Left renal pelvis (tissue), 4 donors: ENCODE results near the gene ADIPOR2. TPM values are rescaled to one million over a fixed set of nuclear protein-coding genes. Genes with fewer than 3 reads are reported as not detected.
"Not testable (repeated sequence)": the region's sequence is repeated elsewhere in the genome, so short reads cannot be mapped to it uniquely, and the experiment has no call there.

Source experiments
- DNase-seq, 4 donors: peaks; one replicate each; pipeline ENCODE4 v3.0.0-alpha.2; 2013; ENCODE audit warnings: low read depth in 4 of 4, low spot score in 3 of 4
- polyA plus RNA-seq, 4 donors: library from polyadenylated mRNA; unstranded; fragments of 120-200 nt; gene quantifications; one replicate each; pipeline ENCODE4 v1.2.1, GENCODE V29; 2013; ENCODE audit not compliant: insufficient read length in 4 of 4

The ADIPOR2 gene
- polyA plus RNA-seq, 4 donors = 41.2 to 50.7 (median 47.9) TPM

GRCh38 chr12:1809591-1810190, 118.8 kb downstream of the ADIPOR2 start:
- no peak for DNase-seq

GRCh38 chr12:1810201-1810930, 119.5 kb downstream of the ADIPOR2 start:
- no peak for DNase-seq

- DNase-seq = no peak
Measured at GRCh38 chr12:1810931-1811280, 120.0 kb downstream of the ADIPOR2 start.

GRCh38 chr12:1811281-1811947, 120.5 kb downstream of the ADIPOR2 start:
- no peak for DNase-seq

- no peak for DNase-seq
Measured at GRCh38 chr12:1811948-1812291, 121.0 kb downstream of the ADIPOR2 start.

- DNase-seq = no peak
Measured at GRCh38 chr12:1812650-1813302, 121.9 kb downstream of the ADIPOR2 start.

GRCh38 chr12:1814266-1814665, 123.4 kb downstream of the ADIPOR2 start:
- DNase-seq = no peak

GRCh38 chr12:1815108-1815507, 124.2 kb downstream of the ADIPOR2 start:
- DNase-seq = no peak

GRCh38 chr12:1815814-1816729, 125.2 kb downstream of the ADIPOR2 start:
- no peak for DNase-seq

GRCh38 chr12:1816730-1817348, 126.0 kb downstream of the ADIPOR2 start:
- no peak for DNase-seq

GRCh38 chr12:1817928-1818327, 127.1 kb downstream of the ADIPOR2 start:
- DNase-seq = not testable (repeated sequence)

- DNase-seq = no peak
Measured at GRCh38 chr12:1819050-1819449, 128.2 kb downstream of the ADIPOR2 start.

- DNase-seq = no peak
Measured at GRCh38 chr12:1819571-1819970, 128.7 kb downstream of the ADIPOR2 start.

- DNase-seq = no peak
Measured at GRCh38 chr12:1820191-1820895, 129.5 kb downstream of the ADIPOR2 start, which contains the start of gene LRTM2. TSS of gene LRTM2 (plus strand) at chr12:1820565. CDS start at chr12:1828149, 7,584 bp downstream.

- no peak for DNase-seq
Measured at GRCh38 chr12:1820896-1821291, 130.0 kb downstream of the ADIPOR2 start.

- no peak for DNase-seq
Measured at GRCh38 chr12:1821805-1822204, 130.9 kb downstream of the ADIPOR2 start.

- DNase-seq = no peak
Measured at GRCh38 chr12:1822699-1823098, 131.8 kb downstream of the ADIPOR2 start.

GRCh38 chr12:1823237-1823636, 132.4 kb downstream of the ADIPOR2 start:
- DNase-seq = no peak

- no peak for DNase-seq
Measured at GRCh38 chr12:1825382-1826102, 134.7 kb downstream of the ADIPOR2 start.
